GM23338 (cell line): ENCODE results near the gene CTTN. TPM values are rescaled to one million over a fixed set of nuclear protein-coding genes. Genes with fewer than 3 reads are reported as not detected.

Experiments
- ATAC-seq: fragments of 200-7000 bp; cut with Tn5 transposase; 3 replicates; pipeline ENCODE4 v1.9.1; 2020
- DNase-seq: peaks from one replicate; pipeline ENCODE4 v3.0.0-alpha.2; 2015; ENCODE audit warnings: low spot score
- H2AFZ ChIP-seq: fragments of 200-600 bp; sonication (generic); 2 replicates; pipeline ENCODE4 v1.8.0; 2016; ENCODE audit warnings: antibody characterized with exemption, mild to moderate bottlenecking, moderate library complexity
- H3F3A ChIP-seq: fragments of 200-600 bp; sonication (generic); replicated peaks from 2 replicates; pipeline ENCODE4 v1.8.0; 2017; ENCODE audit warnings: antibody characterized with exemption, mixed run types, low read depth
- H3K27ac ChIP-seq: fragments of 200-600 bp; sonication (generic); 2 replicates; pipeline ENCODE4 v1.6.1; 2016; ENCODE audit warnings: low read depth
- H3K27me3 ChIP-seq: fragments of 200-600 bp; sonication (generic); 2 replicates; pipeline ENCODE4 v1.8.0; 2016; ENCODE audit warnings: mild to moderate bottlenecking, mixed run types, moderate library complexity; ENCODE audit not compliant: insufficient read depth
- H3K36me3 ChIP-seq: fragments of 200-600 bp; sonication (generic); 2 replicates; pipeline ENCODE4 v1.8.0; 2016; ENCODE audit warnings: mild to moderate bottlenecking; ENCODE audit not compliant: insufficient read depth
- H3K4me1 ChIP-seq: fragments of 200-600 bp; sonication (generic); 2 replicates; pipeline ENCODE4 v1.8.0; 2016; ENCODE audit warnings: mild to moderate bottlenecking, moderate library complexity; ENCODE audit not compliant: insufficient read depth
- H3K4me2 ChIP-seq: fragments of 200-600 bp; sonication (generic); 2 replicates; pipeline ENCODE4 v1.7.1; 2017; ENCODE audit warnings: mixed run types
- H3K4me3 ChIP-seq: fragments of 200-600 bp; sonication (generic); 2 replicates; pipeline ENCODE4 v1.6.1; 2016; ENCODE audit warnings: mixed run types
- H3K79me2 ChIP-seq: fragments of 200-600 bp; sonication (generic); replicated peaks from 2 replicates; pipeline ENCODE4 v1.8.0; 2017; ENCODE audit warnings: mild to moderate bottlenecking; ENCODE audit not compliant: insufficient read depth
- H3K9me2 ChIP-seq: fragments of 200-600 bp; sonication (generic); 2 replicates; pipeline ENCODE4 v1.8.0; 2017; ENCODE audit not compliant: insufficient read depth
- H4K20me1 ChIP-seq: fragments of 200-600 bp; sonication (generic); replicated peaks from 2 replicates; pipeline ENCODE4 v1.8.0; 2017; ENCODE audit warnings: mild to moderate bottlenecking; ENCODE audit not compliant: insufficient read depth
- H3K27ac Mint-ChIP-seq: 2 replicates; pipeline ENCODE4 v1.8.0; 2020; ENCODE audit warnings: inconsistent platforms, mild to moderate bottlenecking, moderate library complexity, mixed read lengths
- H3K27me3 Mint-ChIP-seq: 3 replicates; pipeline ENCODE4 v1.8.0; 2022; ENCODE audit warnings: low read depth, mild to moderate bottlenecking, moderate library complexity, mixed read lengths, inconsistent platforms; ENCODE audit not compliant: insufficient read depth, poor library complexity
- H3K36me3 Mint-ChIP-seq: 3 replicates; pipeline ENCODE4 v1.8.0; 2021; ENCODE audit warnings: low read depth, mild to moderate bottlenecking, inconsistent platforms, moderate library complexity, mixed read lengths
- H3K4me1 Mint-ChIP-seq: 3 replicates; pipeline ENCODE4 v1.8.0; 2020; ENCODE audit warnings: mild to moderate bottlenecking, inconsistent platforms, mixed read lengths
- H3K4me3 Mint-ChIP-seq: 3 replicates; pipeline ENCODE4 v1.8.0; 2021; ENCODE audit warnings: moderate library complexity, mild to moderate bottlenecking, inconsistent platforms, mixed read lengths
- H3K9me3 Mint-ChIP-seq: 3 replicates; pipeline ENCODE4 v1.8.0; 2020; ENCODE audit warnings: moderate library complexity, mild to moderate bottlenecking, inconsistent platforms, mixed read lengths
- CREB1 ChIP-seq: fragments of 250-450 bp; sonication (Bioruptor Pico); IDR thresholded peaks from 2 replicates; pipeline ENCODE4 v1.5.0; 2020; ENCODE audit warnings: low read depth, mild to moderate bottlenecking, moderate library complexity
- CTCF ChIP-seq, 2 experiments: fragments of 200-600 bp in 1 of 2; sonication (generic) in 1 of 2; conservative IDR thresholded peaks; 2 replicates each; pipeline versions ENCODE4 v1.5.1 to v1.6.1; 2016 to 2017; ENCODE audit warnings: antibody characterized with exemption in 2 of 2, low read depth in 2 of 2, mild to moderate bottlenecking in 2 of 2, moderate library complexity in 1 of 2
- ETS1 ChIP-seq: IDR thresholded peaks from 2 replicates; pipeline ENCODE4 v1.6.1; 2016; ENCODE audit warnings: antibody characterized with exemption
- EZH2 ChIP-seq: fragments of 200-600 bp; sonication (generic); IDR thresholded peaks from one replicate; pipeline ENCODE4 v1.8.0; 2017; ENCODE audit warnings: antibody characterized with exemption, mild to moderate bottlenecking, low read depth; ENCODE audit not compliant: unreplicated experiment
- EZH2phosphoT487 ChIP-seq: fragments of 200-600 bp; sonication (generic); IDR thresholded peaks from one replicate; pipeline ENCODE4 v1.8.1; 2018; ENCODE audit warnings: antibody characterized with exemption; ENCODE audit not compliant: unreplicated experiment
- JUNB ChIP-seq: IDR thresholded peaks from one replicate; pipeline ENCODE4 v1.6.1; 2016; ENCODE audit warnings: antibody characterized with exemption; ENCODE audit not compliant: unreplicated experiment
- NANOG ChIP-seq: IDR thresholded peaks from 2 replicates; pipeline ENCODE4 v1.6.1; 2016; ENCODE audit warnings: antibody characterized with exemption, borderline replicate concordance
- POLR2AphosphoS5 ChIP-seq: IDR thresholded peaks from 2 replicates; pipeline ENCODE4 v1.6.1; 2016; ENCODE audit warnings: antibody characterized with exemption, low read depth
- REST ChIP-seq: IDR thresholded peaks from one replicate; pipeline ENCODE4 v1.6.1; 2018; ENCODE audit warnings: antibody characterized with exemption; ENCODE audit not compliant: unreplicated experiment
- STAT1 ChIP-seq: IDR thresholded peaks from one replicate; pipeline ENCODE4 v1.6.1; 2016; ENCODE audit warnings: antibody characterized with exemption; ENCODE audit not compliant: unreplicated experiment
- ZNF114 ChIP-seq: fragments of 250-450 bp; sonication (Bioruptor Pico); IDR thresholded peaks from 2 replicates; pipeline ENCODE4 v1.5.0; 2020; ENCODE audit warnings: mild to moderate bottlenecking, moderate library complexity
- polyA plus RNA-seq: library from polyadenylated mRNA; unstranded; fragments of >200 nt; fragmentation: Nextera tagmentation; extraction: Ambion mirVana; gene quantifications from 2 replicates; pipeline ENCODE4 v1.2.1, GENCODE V29; 2016
- total RNA-seq: library from RNA; depleted of rRNA; stranded (reverse); fragments of >200 nt; shearing (Covaris generic); gene quantifications from 2 replicates; pipeline ENCODE4 v1.2.3, GENCODE V29; 2014

CTTN gene
- total and polyA plus RNA-seq, 2 experiments from 2014 or later = 163 to 343 TPM

GRCh38 chr11:70418130-70418529, 19.8 kb downstream of the CTTN start:
- H3K36me3 ChIP-seq = peaks cover 76% of the 10 kb centered on the region
- TF ChIP-seq CREB1 (CRISPR knock-in tag) (no peak), EZH2phosphoT487 (no peak), ETS1 (no peak), JUNB (no peak)

GRCh38 chr11:70419307-70420007, 21.1 kb downstream of the CTTN start:
- Mint-ChIP-seq H3K4me1 (peaks cover 16% of the 10 kb centered on the region; the same call in 2 of the 3 replicates), H3K4me3 (no peak overlapping the region), H3K9me3 (no peaks in the 10 kb centered on the region), H3K27ac (no peak overlapping the region), H3K36me3 (peaks cover 91% of the 10 kb centered on the region), H3K27me3 (peaks cover 6% of the 10 kb centered on the region)
- Histone ChIP-seq H3K4me1 (no peaks in the 10 kb centered on the region), H2AFZ (no peak overlapping the region), H3K27ac (no peak overlapping the region), H3F3A (no peaks in the 10 kb centered on the region; the same call in none of the 2 replicates), H4K20me1 (peaks cover 14% of the 10 kb centered on the region), H3K36me3 (peaks cover 72% of the 10 kb centered on the region), H3K4me3 (no peak overlapping the region), H3K27me3 (no peaks in the 10 kb centered on the region), H3K4me2 (no peak overlapping the region), H3K9me2 (no peaks in the 10 kb centered on the region), H3K79me2 (peaks cover 8% of the 10 kb centered on the region)
- ATAC-seq (no peak), DNase-seq (no peak)
- TF ChIP-seq STAT1 (no peak), CREB1 (CRISPR knock-in tag) (no peak), ZNF114 (CRISPR knock-in tag) (no peak), EZH2phosphoT487 (no peak), NANOG (no peak), EZH2 (no peak), CTCF (conservative IDR thresholded peaks at IDR 0.05; ENCODE audit: low read depth in 2 of 2) (no peak), ETS1 (no peak), POLR2AphosphoS5 (no peak), REST (no peak)

More at GRCh38 chr11:70418130-70418529, 19.8 kb downstream of the CTTN start:
- Histone ChIP-seq H3K4me1 (no peaks in the 10 kb centered on the region), H3K27ac (no peak overlapping the region), H3K27me3 (no peaks in the 10 kb centered on the region), H2AFZ (no peak overlapping the region), H3F3A (no peaks in the 10 kb centered on the region; the same call in none of the 2 replicates), H3K4me3 (no peak overlapping the region), H3K9me2 (no peaks in the 10 kb centered on the region), H3K4me2 (no peak overlapping the region), H4K20me1 (peaks cover 14% of the 10 kb centered on the region), H3K79me2 (peaks cover 8% of the 10 kb centered on the region)
- Mint-ChIP-seq H3K27ac (no peak overlapping the region), H3K4me3 (no peak overlapping the region), H3K4me1 (peaks cover 5% of the 10 kb centered on the region; the same call in 1 of the 3 replicates), H3K27me3 (peaks cover 6% of the 10 kb centered on the region), H3K9me3 (no peaks in the 10 kb centered on the region), H3K36me3 (peaks cover 90% of the 10 kb centered on the region)
- no peak for DNase-seq
- ATAC-seq = no peak
